Breast epithelium (tissue), 4 donors: ENCODE measurements around the gene SWAP70. TPM values are rescaled to one million over a fixed set of nuclear protein-coding genes. Genes with fewer than 3 reads are reported as not detected.

Source experiments
- DNase-seq, 2 donors: peaks; one replicate each; pipeline ENCODE4 v3.0.0-alpha.2; 2019; ENCODE audit warnings: low spot score in 2 of 2
- H3K27ac ChIP-seq, 2 donors: fragments of 200-600 bp; sonication (generic) in 1 of 2; one replicate each; pipeline ENCODE4 v1.5.1; 2016 to 2019; ENCODE audit warnings: mild to moderate bottlenecking in 1 of 2
- H3K27me3 ChIP-seq, 2 donors: fragments of 200-600 bp; sonication (generic) in 1 of 2; one replicate each; pipeline versions ENCODE4 v1.5.1 to v1.6.0; 2017 to 2019; ENCODE audit warnings: control low read depth in 1 of 2, mild to moderate bottlenecking in 1 of 2
- H3K36me3 ChIP-seq: fragments of 200-600 bp; one replicate; pipeline ENCODE4 v1.5.1; 2019
- H3K4me1 ChIP-seq, 2 donors: fragments of 200-600 bp; sonication (generic); one replicate each; pipeline ENCODE4 v1.5.1; 2016 to 2019; ENCODE audit warnings: control low read depth in 1 of 2
- H3K4me3 ChIP-seq, 3 donors: fragments of 200-600 bp; sonication (generic); 1 replicate in 2 of 3; 2 replicates in 1 of 3; pipeline ENCODE4 v1.5.1; 2016 to 2019; ENCODE audit warnings: mild to moderate bottlenecking in 3 of 3, moderate library complexity in 2 of 3
- H3K9me3 ChIP-seq, 2 donors: fragments of 200-600 bp; sonication (generic) in 1 of 2; one replicate each; pipeline ENCODE4 v1.5.1; 2016 to 2019; ENCODE audit warnings: control low read depth in 1 of 2
- POLR2A ChIP-seq: fragments of 450-650 bp; IDR thresholded peaks from one replicate; pipeline ENCODE4 v1.6.1; 2016; ENCODE audit warnings: antibody characterized with exemption, mild to moderate bottlenecking, moderate library complexity
- POLR2AphosphoS5 ChIP-seq, 3 donors: sonication (generic); formaldehyde crosslinking; IDR thresholded peaks; one replicate each; pipeline ENCODE4 v1.6.1; 2017; ENCODE audit warnings: antibody characterized with exemption in 3 of 3
- intact Hi-C: fragments of 100-400 bp; cut with DNase I; formaldehyde crosslinking; loops from one replicate; pipeline ENCODE4 v1.15.1; 2023; ENCODE audit warnings: low total_unique reads
- total RNA-seq, 3 donors: library from RNA; depleted of rRNA; stranded (reverse); fragments of >200 nt; gene quantifications; one replicate each; pipeline ENCODE4 v1.1.0, GENCODE V29; 2016
- TF ChIP-seq, protein P1 (sequence below), 3 donors: fragments of 450-650 bp; IDR thresholded peaks; one replicate each; pipeline ENCODE4 v1.5.1; 2016 to 2017; ENCODE audit warnings: antibody characterized with exemption in 3 of 3, mild to moderate bottlenecking in 3 of 3, moderate library complexity in 3 of 3

The SWAP70 gene
- total RNA-seq, 3 donors from 2014 or later = 36.8 to 64.5 (median 60.6) TPM

- intact Hi-C loops = no loop called here
These were observed 101.6 kb downstream of the SWAP70 start for GRCh38 chr11:9765320-9766101.

DNA sequence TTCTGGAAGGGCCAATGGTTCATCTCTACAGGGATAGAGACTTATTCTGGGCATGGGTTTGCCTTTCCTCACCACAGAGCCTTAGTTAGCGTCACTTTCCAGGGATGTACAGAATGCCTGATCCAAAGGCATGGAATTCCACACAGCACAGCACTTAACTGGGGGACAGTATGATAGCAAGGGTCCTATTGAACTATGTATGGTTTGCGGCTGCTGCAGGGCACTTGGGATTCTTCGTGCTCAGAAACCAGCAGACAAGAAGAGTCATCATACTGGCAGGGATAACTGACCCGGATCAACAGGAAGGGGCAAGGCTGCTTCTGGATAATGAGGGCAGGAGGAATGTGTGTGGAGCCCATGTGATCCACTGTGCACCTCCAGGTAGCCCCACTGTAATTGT lies 105.7 kb downstream of the SWAP70 start:
- TF ChIP-seq, protein P1, sequence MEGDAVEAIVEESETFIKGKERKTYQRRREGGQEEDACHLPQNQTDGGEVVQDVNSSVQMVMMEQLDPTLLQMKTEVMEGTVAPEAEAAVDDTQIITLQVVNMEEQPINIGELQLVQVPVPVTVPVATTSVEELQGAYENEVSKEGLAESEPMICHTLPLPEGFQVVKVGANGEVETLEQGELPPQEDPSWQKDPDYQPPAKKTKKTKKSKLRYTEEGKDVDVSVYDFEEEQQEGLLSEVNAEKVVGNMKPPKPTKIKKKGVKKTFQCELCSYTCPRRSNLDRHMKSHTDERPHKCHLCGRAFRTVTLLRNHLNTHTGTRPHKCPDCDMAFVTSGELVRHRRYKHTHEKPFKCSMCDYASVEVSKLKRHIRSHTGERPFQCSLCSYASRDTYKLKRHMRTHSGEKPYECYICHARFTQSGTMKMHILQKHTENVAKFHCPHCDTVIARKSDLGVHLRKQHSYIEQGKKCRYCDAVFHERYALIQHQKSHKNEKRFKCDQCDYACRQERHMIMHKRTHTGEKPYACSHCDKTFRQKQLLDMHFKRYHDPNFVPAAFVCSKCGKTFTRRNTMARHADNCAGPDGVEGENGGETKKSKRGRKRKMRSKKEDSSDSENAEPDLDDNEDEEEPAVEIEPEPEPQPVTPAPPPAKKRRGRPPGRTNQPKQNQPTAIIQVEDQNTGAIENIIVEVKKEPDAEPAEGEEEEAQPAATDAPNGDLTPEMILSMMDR (IDR thresholded peaks at IDR 0.05) = no peak
- TF ChIP-seq POLR2AphosphoS5 (IDR thresholded peaks at IDR 0.05) (no peak), POLR2A (no peak)
- H3K9me3 ChIP-seq = no peaks in the 10 kb centered on the region
- no peak overlapping the region for H3K4me3 ChIP-seq
- no peak overlapping the region for H3K27ac ChIP-seq
- no peak for DNase-seq
- intact Hi-C loops = no loop called here
- no peaks in the 10 kb centered on the region for H3K27me3 ChIP-seq
- H3K36me3 ChIP-seq = no peaks in the 10 kb centered on the region
- no peaks in the 10 kb centered on the region for H3K4me1 ChIP-seq

More at GRCh38 chr11:9765320-9766101, 101.6 kb downstream of the SWAP70 start:
- Histone ChIP-seq H3K4me1 (peaks cover 0 to under 1% of the 10 kb centered on the region in 2 donors), H3K36me3 (no peaks in the 10 kb centered on the region), H3K4me3 (no peak overlapping the region), H3K27ac (peak overlapping the region; percentile 64 to 87), H3K27me3 (no peaks in the 10 kb centered on the region), H3K9me3 (no peaks in the 10 kb centered on the region)
- TF ChIP-seq POLR2AphosphoS5 (IDR thresholded peaks at IDR 0.05) (peak in 2 of 3 donors; percentile 24 to 59), POLR2A (no peak)
- TF ChIP-seq, protein P1 (IDR thresholded peaks at IDR 0.05) = no peak
- no peak for DNase-seq

DNA sequence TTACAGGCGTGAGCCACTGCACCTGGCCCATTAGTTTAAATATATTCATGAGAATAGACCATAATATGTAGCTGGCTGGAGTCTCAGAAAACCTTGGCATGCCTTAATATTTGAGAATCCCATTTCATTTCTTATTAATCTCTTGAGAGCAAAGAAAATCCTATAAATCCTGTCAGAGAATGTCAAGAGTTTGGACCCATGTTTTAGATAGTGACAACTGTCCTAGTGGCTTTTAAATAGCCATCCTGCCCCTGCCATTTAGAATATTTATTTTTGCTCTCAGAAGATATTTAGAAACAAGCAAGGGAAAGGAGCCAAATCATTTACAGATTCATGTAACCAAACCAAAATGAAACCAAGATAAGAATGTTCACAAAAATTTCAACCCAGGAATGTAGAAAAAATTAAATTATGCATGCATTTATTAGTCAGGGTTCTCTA lies 107.2 kb downstream of the SWAP70 start:
- DNase-seq = no peak
- H3K4me3 ChIP-seq = no peak overlapping the region
- no peaks in the 10 kb centered on the region for H3K27me3 ChIP-seq
- TF ChIP-seq, protein P1 (IDR thresholded peaks at IDR 0.05) = no peak
- TF ChIP-seq POLR2AphosphoS5 (IDR thresholded peaks at IDR 0.05) = no peak
- no peak for TF ChIP-seq POLR2A
- no peak overlapping the region for H3K27ac ChIP-seq
- no peaks in the 10 kb centered on the region for H3K36me3 ChIP-seq
- intact Hi-C loops = no loop called here
- H3K4me1 ChIP-seq = no peaks in the 10 kb centered on the region
- H3K9me3 ChIP-seq = no peaks in the 10 kb centered on the region

- Histone ChIP-seq H3K9me3 (no peaks in the 10 kb centered on the region), H3K4me1 (no peaks in the 10 kb centered on the region), H3K27ac (peak overlapping the region in 1 of 2 donors; percentile 9), H3K36me3 (no peaks in the 10 kb centered on the region), H3K4me3 (no peak overlapping the region), H3K27me3 (no peaks in the 10 kb centered on the region)
- TF ChIP-seq, protein P1 (IDR thresholded peaks at IDR 0.05) = no peak
- TF ChIP-seq POLR2AphosphoS5 (IDR thresholded peaks at IDR 0.05) (no peak), POLR2A (no peak)
- intact Hi-C loops = no loop called here
- DNase-seq = peak in 1 of 2 donors; percentile 43
These were observed 108.3 kb downstream of the SWAP70 start for GRCh38 chr11:9772218-9772617.

DNA sequence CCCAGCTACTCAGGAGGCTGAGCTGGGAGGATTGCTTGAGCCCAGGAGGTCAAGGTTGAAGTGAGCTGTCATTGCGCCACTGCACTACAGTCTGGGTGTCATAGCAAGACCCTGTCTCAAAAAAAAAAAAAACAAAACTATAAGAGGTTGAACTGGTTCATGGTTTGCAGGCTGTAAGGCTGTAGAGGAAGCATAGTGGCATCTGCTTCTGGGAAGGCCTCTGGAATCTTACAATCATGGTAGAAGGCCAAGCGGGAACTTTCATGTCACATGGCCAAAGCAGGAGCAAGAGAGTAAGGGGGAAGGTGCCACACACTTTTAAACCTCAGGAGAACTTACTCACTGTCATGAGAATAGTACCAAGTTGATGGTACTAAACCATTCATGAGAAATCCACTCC lies 109.6 kb downstream of the SWAP70 start:
- H3K4me1 ChIP-seq = no peaks in the 10 kb centered on the region
- intact Hi-C loops = no loop called here
- H3K27ac ChIP-seq = no peak overlapping the region
- H3K36me3 ChIP-seq = no peaks in the 10 kb centered on the region
- TF ChIP-seq, protein P1 (IDR thresholded peaks at IDR 0.05) = no peak
- TF ChIP-seq POLR2A (no peak), POLR2AphosphoS5 (IDR thresholded peaks at IDR 0.05) (no peak)
- DNase-seq = no peak
- H3K27me3 ChIP-seq = no peaks in the 10 kb centered on the region
- H3K9me3 ChIP-seq = no peaks in the 10 kb centered on the region
- no peak overlapping the region for H3K4me3 ChIP-seq
